Measurements from ENCODE around the gene BIRC5. TPM values are rescaled to one million over a fixed set of nuclear protein-coding genes. Genes with fewer than 3 reads are reported as not detected.

BIRC5 gene
- 38.7 and 44.2 TPM in 2 replicates for polyA plus RNA-seq (2013)

DNA sequence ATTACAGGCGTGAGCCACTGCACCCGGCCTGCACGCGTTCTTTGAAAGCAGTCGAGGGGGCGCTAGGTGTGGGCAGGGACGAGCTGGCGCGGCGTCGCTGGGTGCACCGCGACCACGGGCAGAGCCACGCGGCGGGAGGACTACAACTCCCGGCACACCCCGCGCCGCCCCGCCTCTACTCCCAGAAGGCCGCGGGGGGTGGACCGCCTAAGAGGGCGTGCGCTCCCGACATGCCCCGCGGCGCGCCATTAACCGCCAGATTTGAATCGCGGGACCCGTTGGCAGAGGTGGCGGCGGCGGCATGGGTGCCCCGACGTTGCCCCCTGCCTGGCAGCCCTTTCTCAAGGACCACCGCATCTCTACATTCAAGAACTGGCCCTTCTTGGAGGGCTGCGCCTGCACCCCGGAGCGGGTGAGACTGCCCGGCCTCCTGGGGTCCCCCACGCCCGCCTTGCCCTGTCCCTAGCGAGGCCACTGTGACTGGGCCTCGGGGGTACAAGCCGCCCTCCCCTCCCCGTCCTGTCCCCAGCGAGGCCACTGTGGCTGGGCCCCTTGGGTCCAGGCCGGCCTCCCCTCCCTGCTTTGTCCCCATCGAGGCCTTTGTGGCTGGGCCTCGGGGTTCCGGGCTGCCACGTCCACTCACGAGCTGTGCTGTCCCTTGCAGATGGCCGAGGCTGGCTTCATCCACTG is at the start of gene BIRC5:
BIRC5 (plus strand) TSS at position 238 of the 690 bp plus-strand sequence; CDS start at position 302, 64 bp downstream.
- Histone ChIP-seq H3K4me2 (ENCODE audit: low read length) (peak within 1 kb of the TSS; percentile 45), H4K8ac (ENCODE audit: low read depth, low read length) (peak within 1 kb of the TSS; percentile 82), H2BK12ac (ENCODE audit: low read length) (no peak within 1 kb of the TSS), H3K23ac (ENCODE audit: low read length) (no peak within 1 kb of the TSS), H3K79me1 (ENCODE audit: low read length) (peaks cover 4% of the 10 kb centered on the region), H3K9ac (ENCODE audit: low read length) (peak within 1 kb of the TSS; percentile 45), H2AK5ac (ENCODE audit: low read length) (peak within 1 kb of the TSS; percentile 24), H2BK5ac (ENCODE audit: low read depth, low read length, poor library complexity) (peak within 1 kb of the TSS; percentile 63), H3K79me2 (ENCODE audit: control insufficient read depth, insufficient read depth, low read length, poor library complexity) (peaks cover 7% of the 10 kb centered on the region), H3K4me1 (ENCODE audit: control insufficient read depth in 1 of 2, insufficient read depth in 2 of 2, low read length in 2 of 2) (peaks cover 5 to 6% of the 10 kb centered on the region in 2 experiments), H3K36me3 (ENCODE audit: control insufficient read depth in 1 of 2, insufficient read depth in 2 of 2, low read length in 2 of 2) (peaks cover 10 to 11% of the 10 kb centered on the region in 2 experiments), H3K14ac (ENCODE audit: low read length) (peak within 1 kb of the TSS; percentile 82), H3K4me3 (ENCODE audit: low read depth, low read length) (peak within 1 kb of the TSS; percentile 77), H2BK120ac (ENCODE audit: insufficient read depth, low read length, poor library complexity) (peak within 1 kb of the TSS; percentile 8), H3K18ac (ENCODE audit: low read length) (peak within 1 kb of the TSS; percentile 55), H3K4ac (ENCODE audit: low read depth, low read length) (peak within 1 kb of the TSS; percentile 95), H3K27ac (ENCODE audit: low read depth, low read length) (no peak within 1 kb of the TSS), H2AFZ (ENCODE audit: insufficient read depth, low read length, poor library complexity) (peak within 1 kb of the TSS; percentile 87), H3K9me3 (ENCODE audit: insufficient read depth, low read depth, low read length) (no peaks in the 10 kb centered on the region), H3K27me3 (ENCODE audit: insufficient read depth, low read length) (no peaks in the 10 kb centered on the region), H4K91ac (ENCODE audit: low read depth, low read length) (peak within 1 kb of the TSS; percentile 85), H4K12ac (ENCODE audit: low read depth, low read length) (peak within 1 kb of the TSS; percentile 29)
- peak; percentile 83 to 93 for DNase-seq
- no CpG with 5 or more reads among the region's 60 CpGs for WGBS (ENCODE audit: extremely low coverage, insufficient coverage, insufficient read length)

GRCh38 chr17:78164748-78165607 is 49.1 kb upstream of the BIRC5 start:
- no peaks in the 10 kb centered on the region for H3K79me2 ChIP-seq (ENCODE audit: control insufficient read depth, insufficient read depth, low read length, poor library complexity)
- H4K91ac ChIP-seq (ENCODE audit: low read depth, low read length), result no peak overlapping the region
- H2BK12ac ChIP-seq (ENCODE audit: low read length), result no peak overlapping the region
- no peak overlapping the region for H3K4ac ChIP-seq (ENCODE audit: low read depth, low read length)
- no peak overlapping the region for H3K27ac ChIP-seq (ENCODE audit: low read depth, low read length)
- H3K9ac ChIP-seq (ENCODE audit: low read length), result no peak overlapping the region
- H4K8ac ChIP-seq (ENCODE audit: low read depth, low read length), result no peak overlapping the region
- no peak overlapping the region for H2BK120ac ChIP-seq (ENCODE audit: insufficient read depth, low read length, poor library complexity)
- peaks cover 4% of the 10 kb centered on the region for H3K9me3 ChIP-seq (ENCODE audit: insufficient read depth, low read depth, low read length)
- no peak overlapping the region for H2AFZ ChIP-seq (ENCODE audit: insufficient read depth, low read length, poor library complexity)
- H3K27me3 ChIP-seq (ENCODE audit: insufficient read depth, low read length), result no peaks in the 10 kb centered on the region
- no peak overlapping the region for H2BK5ac ChIP-seq (ENCODE audit: low read depth, low read length, poor library complexity)
- H3K4me2 ChIP-seq (ENCODE audit: low read length), result no peak overlapping the region
- no peak overlapping the region for H2AK5ac ChIP-seq (ENCODE audit: low read length)
- peaks cover 5% of the 10 kb centered on the region for H3K79me1 ChIP-seq (ENCODE audit: low read length)
- DNase-seq, result no peak
- no peaks in the 10 kb centered on the region for H3K36me3 ChIP-seq (ENCODE audit: control insufficient read depth in 1 of 2, insufficient read depth in 2 of 2, low read length in 2 of 2)
- H3K4me3 ChIP-seq (ENCODE audit: low read depth, low read length), result no peak overlapping the region
- no peak overlapping the region for H3K18ac ChIP-seq (ENCODE audit: low read length)
- H3K4me1 ChIP-seq (ENCODE audit: control insufficient read depth in 1 of 2, insufficient read depth in 2 of 2, low read length in 2 of 2), result peaks cover 8% of the 10 kb centered on the region in 2 experiments
- no CpG with 5 or more reads among the region's 16 CpGs for WGBS (ENCODE audit: extremely low coverage, insufficient coverage, insufficient read length)
- H3K14ac ChIP-seq (ENCODE audit: low read length), result no peak overlapping the region
- H3K23ac ChIP-seq (ENCODE audit: low read length), result no peak overlapping the region
- no peak overlapping the region for H4K12ac ChIP-seq (ENCODE audit: low read depth, low read length)

DNA sequence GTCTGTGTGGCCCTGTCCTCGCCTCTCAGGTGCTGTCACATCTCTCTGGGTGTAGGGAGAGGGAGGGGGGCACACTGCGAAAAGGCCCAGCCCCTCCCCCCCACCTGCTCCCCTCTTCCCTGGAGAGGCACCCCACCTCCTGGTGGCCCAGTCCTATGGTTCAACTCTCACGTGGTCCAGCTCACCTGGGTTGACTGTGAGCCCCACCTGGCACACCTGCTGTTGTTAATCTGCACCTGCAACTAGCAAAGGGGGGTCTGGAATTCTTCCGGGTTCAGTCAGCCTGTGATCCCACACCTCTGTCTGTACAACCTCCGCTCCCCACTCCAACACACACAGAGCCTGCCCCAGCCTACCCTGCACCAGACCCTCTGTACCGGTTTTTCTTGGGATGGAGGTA is 47.6 kb upstream of the BIRC5 start:
- Histone ChIP-seq H2BK5ac (ENCODE audit: low read depth, low read length, poor library complexity) (no peak overlapping the region), H2AK5ac (ENCODE audit: low read length) (no peak overlapping the region), H3K4me1 (ENCODE audit: control insufficient read depth in 1 of 2, insufficient read depth in 2 of 2, low read length in 2 of 2) (peaks cover 8% of the 10 kb centered on the region in 2 experiments), H3K4me2 (ENCODE audit: low read length) (no peak overlapping the region), H3K9ac (ENCODE audit: low read length) (no peak overlapping the region), H3K79me2 (ENCODE audit: control insufficient read depth, insufficient read depth, low read length, poor library complexity) (no peaks in the 10 kb centered on the region), H3K14ac (ENCODE audit: low read length) (no peak overlapping the region), H4K12ac (ENCODE audit: low read depth, low read length) (no peak overlapping the region), H3K18ac (ENCODE audit: low read length) (no peak overlapping the region), H3K27ac (ENCODE audit: low read depth, low read length) (no peak overlapping the region), H3K79me1 (ENCODE audit: low read length) (peaks cover 5% of the 10 kb centered on the region), H3K23ac (ENCODE audit: low read length) (no peak overlapping the region), H3K36me3 (ENCODE audit: control insufficient read depth in 1 of 2, insufficient read depth in 2 of 2, low read length in 2 of 2) (peaks cover 0 to 3% of the 10 kb centered on the region in 2 experiments), H3K9me3 (ENCODE audit: insufficient read depth, low read depth, low read length) (peaks cover 2% of the 10 kb centered on the region), H3K4ac (ENCODE audit: low read depth, low read length) (no peak overlapping the region), H4K91ac (ENCODE audit: low read depth, low read length) (no peak overlapping the region), H4K8ac (ENCODE audit: low read depth, low read length) (no peak overlapping the region), H2BK12ac (ENCODE audit: low read length) (no peak overlapping the region), H3K4me3 (ENCODE audit: low read depth, low read length) (no peak overlapping the region), H3K27me3 (ENCODE audit: insufficient read depth, low read length) (no peaks in the 10 kb centered on the region), H2BK120ac (ENCODE audit: insufficient read depth, low read length, poor library complexity) (no peak overlapping the region), H2AFZ (ENCODE audit: insufficient read depth, low read length, poor library complexity) (no peak overlapping the region)
- DNase-seq, result no peak
- no CpG with 5 or more reads among the region's 6 CpGs for WGBS (ENCODE audit: extremely low coverage, insufficient coverage, insufficient read length)

DNA sequence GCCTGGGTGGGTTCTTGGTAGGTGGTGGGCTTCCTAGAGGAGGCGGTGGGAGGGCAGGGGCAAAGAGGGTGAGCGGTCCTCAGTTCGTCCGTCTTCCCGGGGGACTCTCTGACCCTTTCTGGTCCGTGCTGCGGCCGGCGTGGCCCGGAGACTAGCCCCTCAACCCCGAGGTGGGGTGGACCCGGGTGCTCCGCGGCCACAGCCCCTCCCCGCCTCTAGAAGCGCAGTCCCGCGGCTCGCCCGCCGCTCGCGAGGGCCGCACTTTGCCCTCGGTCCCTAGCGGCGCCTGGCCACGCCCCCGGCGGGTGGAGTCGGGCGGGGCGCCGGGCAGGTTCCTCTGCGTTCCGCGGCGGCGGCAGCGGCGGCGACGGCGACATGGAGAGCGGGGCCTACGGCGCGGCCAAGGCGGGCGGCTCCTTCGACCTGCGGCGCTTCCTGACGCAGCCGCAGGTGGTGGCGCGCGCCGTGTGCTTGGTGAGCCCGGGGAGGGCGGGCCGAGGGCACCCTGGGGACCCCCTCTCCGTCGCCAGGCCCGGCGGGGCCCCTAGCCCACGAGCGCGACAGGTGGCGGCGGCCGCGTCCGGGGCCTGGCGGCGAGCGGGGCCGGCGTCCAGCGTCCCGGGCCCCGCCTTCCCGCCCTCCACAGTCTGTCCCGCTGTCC is 45.7 kb upstream of the BIRC5 start, which contains the start of gene SYNGR2:
SYNGR2 (plus strand) TSS at position 340 of the 661 bp plus-strand sequence; CDS start at position 376, 36 bp downstream.
- peaks cover 2% of the 10 kb centered on the region for H3K9me3 ChIP-seq (ENCODE audit: insufficient read depth, low read depth, low read length)
- no peaks in the 10 kb centered on the region for H3K79me2 ChIP-seq (ENCODE audit: control insufficient read depth, insufficient read depth, low read length, poor library complexity)
- H3K27me3 ChIP-seq (ENCODE audit: insufficient read depth, low read length), result no peaks in the 10 kb centered on the region
- peak within 1 kb of the TSS; percentile 57 for H3K9ac ChIP-seq (ENCODE audit: low read length)
- H2AFZ ChIP-seq (ENCODE audit: insufficient read depth, low read length, poor library complexity), result peak within 1 kb of the TSS; percentile 84
- peak within 1 kb of the TSS; percentile 45 for H4K91ac ChIP-seq (ENCODE audit: low read depth, low read length)
- H3K4me1 ChIP-seq (ENCODE audit: control insufficient read depth in 1 of 2, insufficient read depth in 2 of 2, low read length in 2 of 2), result peaks cover 8 to 16% of the 10 kb centered on the region in 2 experiments
- peak within 1 kb of the TSS; percentile 73 for H2AK5ac ChIP-seq (ENCODE audit: low read length)
- peak within 1 kb of the TSS; percentile 84 for H3K4me3 ChIP-seq (ENCODE audit: low read depth, low read length)
- H4K8ac ChIP-seq (ENCODE audit: low read depth, low read length), result peak within 1 kb of the TSS; percentile 63
- H2BK12ac ChIP-seq (ENCODE audit: low read length), result peak within 1 kb of the TSS; percentile 37
- H3K36me3 ChIP-seq (ENCODE audit: control insufficient read depth in 1 of 2, insufficient read depth in 2 of 2, low read length in 2 of 2), result peaks cover 6 to 15% of the 10 kb centered on the region in 2 experiments
- peak within 1 kb of the TSS; percentile 84 for H3K4me2 ChIP-seq (ENCODE audit: low read length)
- H3K27ac ChIP-seq (ENCODE audit: low read depth, low read length), result no peak within 1 kb of the TSS
- peak within 1 kb of the TSS; percentile 61 for H3K18ac ChIP-seq (ENCODE audit: low read length)
- H3K79me1 ChIP-seq (ENCODE audit: low read length), result peaks cover 5% of the 10 kb centered on the region
- WGBS (ENCODE audit: extremely low coverage, insufficient coverage, insufficient read length), result no CpG with 5 or more reads among the region's 84 CpGs
- H2BK120ac ChIP-seq (ENCODE audit: insufficient read depth, low read length, poor library complexity), result no peak within 1 kb of the TSS
- peak within 1 kb of the TSS; percentile 72 for H3K14ac ChIP-seq (ENCODE audit: low read length)
- H4K12ac ChIP-seq (ENCODE audit: low read depth, low read length), result peak within 1 kb of the TSS; percentile 76
- H3K4ac ChIP-seq (ENCODE audit: low read depth, low read length), result peak within 1 kb of the TSS; percentile 19
- DNase-seq, result peak; percentile 83 to 93
- H2BK5ac ChIP-seq (ENCODE audit: low read depth, low read length, poor library complexity), result peak within 1 kb of the TSS; percentile 50
- H3K23ac ChIP-seq (ENCODE audit: low read length), result no peak within 1 kb of the TSS

All from trophoblast cell (in vitro differentiated cells and primary cell).